ENCODE measurements around the gene DBT. TPM values are rescaled to one million over a fixed set of nuclear protein-coding genes. Genes with fewer than 3 reads are reported as not detected.
A peak's percentile ranks its signal among the peaks of the same experiment; 100 is the strongest.
"Not testable (repeated sequence)": the region's sequence is repeated elsewhere in the genome, so short reads cannot be mapped to it uniquely, and the experiment has no call there.

DBT gene
- total RNA-seq, 3 donors from 2014 or later = 9.7 to 11.5 (median 11.3) TPM

DNA sequence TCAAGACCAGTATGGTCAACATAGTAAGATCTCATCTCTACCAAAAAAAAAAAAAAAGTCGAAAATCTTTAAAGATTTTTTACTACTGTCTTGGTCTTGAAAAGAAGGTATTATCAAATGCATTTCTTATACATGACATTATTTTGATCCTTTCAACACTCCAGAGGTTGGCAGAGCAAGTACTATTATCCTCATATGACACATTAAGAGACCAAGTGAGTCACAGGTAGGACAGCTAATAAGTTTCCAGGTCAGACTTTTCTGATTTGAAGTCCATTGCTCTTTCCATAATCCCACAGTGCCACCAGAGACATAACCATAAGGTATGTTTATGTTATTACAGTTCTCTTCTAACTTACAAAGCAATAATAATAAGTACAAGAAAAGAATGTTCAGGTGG is 15.2 kb downstream of the DBT start:
- Mint-ChIP-seq H3K9me3 (no peaks in the 10 kb centered on the region), H3K27me3 (ENCODE audit: low read depth) (no peaks in the 10 kb centered on the region), H3K4me3 (no peak overlapping the region), H3K36me3 (ENCODE audit: insufficient read depth) (peaks cover 44% of the 10 kb centered on the region), H3K4me1 (ENCODE audit: low read depth) (peaks cover 2% of the 10 kb centered on the region)
- no peak for DNase-seq
- ATAC-seq = no peak

DNA sequence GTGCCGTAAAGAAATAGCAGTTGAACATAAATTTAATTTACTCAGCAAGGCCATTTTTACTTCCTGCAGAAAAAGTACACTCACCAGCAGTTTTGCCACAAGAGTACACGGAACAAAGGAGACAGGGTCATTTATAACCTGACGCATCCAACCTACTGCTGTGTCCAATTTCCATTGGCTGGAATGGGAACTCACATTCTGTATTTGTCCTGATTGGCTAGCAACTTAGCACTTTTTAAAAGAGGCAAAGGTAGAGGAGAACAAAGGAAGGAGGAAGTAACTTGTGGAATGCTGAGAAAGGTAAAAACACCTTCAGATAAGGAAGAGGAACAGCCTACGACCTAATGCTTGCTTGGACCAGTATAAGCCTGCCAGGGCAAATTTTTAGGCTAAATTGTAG is 16.1 kb downstream of the DBT start:
- H3K4me3 Mint-ChIP-seq; ATAC-seq; H3K9me3 Mint-ChIP-seq; DNase-seq; H3K4me1 Mint-ChIP-seq (ENCODE audit: low read depth); H3K27me3 Mint-ChIP-seq (ENCODE audit: low read depth): not testable (repeated sequence)
- H3K36me3 Mint-ChIP-seq (ENCODE audit: insufficient read depth) = peaks cover 38% of the 10 kb centered on the region

DNA sequence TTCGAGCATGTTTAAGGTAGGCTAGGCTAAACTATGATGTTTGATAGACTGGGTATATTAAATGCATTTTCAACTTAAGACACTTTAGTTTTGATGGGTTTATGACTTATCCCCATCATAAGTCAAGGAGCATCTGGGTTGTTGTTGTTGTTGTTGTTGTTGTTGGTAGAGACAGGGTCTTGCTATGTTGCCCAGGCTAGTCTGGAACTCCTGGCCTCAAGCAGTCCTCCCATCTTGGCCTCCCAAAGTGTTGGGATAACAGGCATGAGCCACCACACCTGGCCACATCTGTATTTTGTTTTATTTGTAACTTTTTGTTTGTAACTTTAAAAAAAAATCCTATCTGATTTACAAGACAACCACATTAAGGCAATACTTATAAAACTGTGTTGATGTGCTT is 17.5 kb downstream of the DBT start:
- Mint-ChIP-seq H3K27me3 (ENCODE audit: low read depth) (no peaks in the 10 kb centered on the region), H3K4me1 (ENCODE audit: low read depth) (no peaks in the 10 kb centered on the region), H3K4me3 (no peak overlapping the region), H3K9me3 (no peaks in the 10 kb centered on the region), H3K36me3 (ENCODE audit: insufficient read depth) (peaks cover 33% of the 10 kb centered on the region)
- ATAC-seq (no peak), DNase-seq (no peak)

DNA sequence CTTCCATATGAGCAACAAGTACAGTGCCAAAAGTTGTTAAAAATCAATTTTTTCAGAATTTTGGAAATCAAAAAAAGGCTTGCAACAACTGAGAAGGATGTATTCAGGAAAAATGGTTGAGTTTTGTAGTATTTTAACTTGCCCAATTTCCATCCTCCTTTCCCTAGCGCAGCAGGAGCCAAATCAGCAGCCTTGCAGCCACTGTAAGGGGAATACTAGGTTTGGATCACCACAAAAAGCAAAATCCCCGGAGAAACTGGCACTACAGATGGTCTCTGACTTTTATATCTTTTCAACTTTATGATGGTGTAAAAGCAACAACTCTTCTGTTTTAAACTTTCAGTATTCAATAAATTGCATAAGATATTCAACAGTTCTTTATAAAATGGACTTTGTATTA is 17.9 kb downstream of the DBT start:
- Mint-ChIP-seq H3K4me3 (no peak overlapping the region), H3K27me3 (ENCODE audit: low read depth) (no peaks in the 10 kb centered on the region), H3K9me3 (no peaks in the 10 kb centered on the region), H3K36me3 (ENCODE audit: insufficient read depth) (peaks cover 30% of the 10 kb centered on the region), H3K4me1 (ENCODE audit: low read depth) (no peaks in the 10 kb centered on the region)
- no peak for ATAC-seq
- DNase-seq = no peak

DNA sequence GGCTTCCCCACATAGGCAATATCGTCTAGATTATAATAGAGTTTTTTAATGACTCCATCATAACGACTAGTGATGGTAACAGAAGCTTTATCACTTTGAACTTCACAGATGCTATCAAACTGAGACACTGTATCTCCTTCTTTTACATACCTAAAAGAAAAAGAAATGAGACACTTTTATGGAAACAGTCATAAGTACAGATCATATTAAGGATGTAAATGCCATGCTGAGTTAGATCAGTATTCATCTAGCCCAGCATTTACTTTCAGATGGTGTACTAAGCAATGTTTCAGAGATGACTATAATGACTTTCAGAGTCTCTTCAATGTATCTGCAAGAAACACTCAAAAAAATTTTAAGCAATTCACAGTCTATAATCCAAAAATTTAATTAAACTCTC is 18.9 kb downstream of the DBT start:
- ATAC-seq (peak; percentile 67 to 72), DNase-seq (no peak)
- Mint-ChIP-seq H3K9me3 (no peaks in the 10 kb centered on the region), H3K4me3 (no peak overlapping the region), H3K4me1 (ENCODE audit: low read depth) (no peaks in the 10 kb centered on the region), H3K27me3 (ENCODE audit: low read depth) (no peaks in the 10 kb centered on the region), H3K36me3 (ENCODE audit: insufficient read depth) (peaks cover 24% of the 10 kb centered on the region)

DNA sequence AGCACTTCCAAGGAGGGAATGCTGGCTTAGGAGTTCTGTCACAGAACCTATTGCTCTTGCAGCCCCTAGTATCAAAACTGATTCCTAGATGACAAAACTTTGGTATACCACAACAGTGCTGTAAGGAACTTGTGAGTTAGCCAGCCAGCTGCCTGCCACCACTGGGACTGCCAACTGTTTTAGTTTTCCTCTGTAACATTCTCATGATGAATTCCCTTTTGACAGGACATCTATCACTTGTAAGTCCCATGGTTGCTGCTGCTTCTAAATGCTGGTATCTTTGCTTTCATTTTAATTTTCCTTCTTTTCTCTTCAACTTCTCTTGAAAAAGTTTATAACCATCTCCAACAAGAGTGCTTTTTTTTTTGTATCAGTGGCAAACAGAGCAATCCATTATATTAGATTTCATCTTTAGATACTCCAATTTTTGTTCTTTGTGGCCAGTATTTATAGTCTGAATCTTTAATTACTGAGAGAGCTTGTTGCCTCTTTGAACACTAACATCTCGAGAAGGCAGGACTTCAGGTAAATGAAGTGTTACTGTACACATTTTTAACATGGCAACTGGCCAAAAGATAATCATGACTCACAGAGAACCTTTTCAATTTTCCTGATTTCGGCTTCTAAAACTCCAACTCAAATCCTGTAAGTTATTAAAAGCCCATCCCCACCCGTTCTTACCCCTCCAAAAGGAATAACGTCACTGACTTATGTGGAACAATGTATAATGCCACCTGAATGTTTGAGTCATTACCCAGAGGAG is 19.8 kb downstream of the DBT start:
- ATAC-seq (no peak), DNase-seq (no peak)
- no peaks in the 10 kb centered on the region for H3K9me3 Mint-ChIP-seq
- no peaks in the 10 kb centered on the region for H3K27me3 Mint-ChIP-seq (ENCODE audit: low read depth)
- no peak overlapping the region for H3K4me3 Mint-ChIP-seq
- peaks cover 24% of the 10 kb centered on the region for H3K36me3 Mint-ChIP-seq (ENCODE audit: insufficient read depth)
- H3K4me1 Mint-ChIP-seq (ENCODE audit: low read depth) = no peaks in the 10 kb centered on the region

DNA sequence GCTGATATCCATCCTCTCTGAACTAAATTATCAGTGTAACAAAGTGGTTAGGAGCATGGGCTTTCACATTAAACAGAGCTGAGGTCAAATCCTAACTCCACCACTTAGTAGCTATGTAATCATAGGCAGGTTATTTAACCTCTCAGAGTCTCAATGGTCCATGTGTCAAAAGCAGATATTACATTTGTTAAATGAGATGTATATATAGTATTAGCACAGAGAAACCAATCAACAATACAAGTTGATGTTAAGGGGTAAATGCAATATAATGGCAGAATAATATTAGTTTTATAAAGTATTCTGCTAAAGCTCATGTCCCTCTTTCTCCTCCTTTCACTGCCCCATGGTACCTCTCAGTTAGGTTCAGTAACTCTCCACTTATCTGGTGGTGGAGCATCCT is 27.2 kb downstream of the DBT start:
- Mint-ChIP-seq H3K4me1 (ENCODE audit: low read depth) (peaks cover 10% of the 10 kb centered on the region), H3K36me3 (ENCODE audit: insufficient read depth) (peaks cover 18% of the 10 kb centered on the region), H3K4me3 (no peak overlapping the region), H3K9me3 (no peaks in the 10 kb centered on the region), H3K27me3 (ENCODE audit: low read depth) (no peaks in the 10 kb centered on the region)
- DNase-seq = no peak
- ATAC-seq = no peak

DNA sequence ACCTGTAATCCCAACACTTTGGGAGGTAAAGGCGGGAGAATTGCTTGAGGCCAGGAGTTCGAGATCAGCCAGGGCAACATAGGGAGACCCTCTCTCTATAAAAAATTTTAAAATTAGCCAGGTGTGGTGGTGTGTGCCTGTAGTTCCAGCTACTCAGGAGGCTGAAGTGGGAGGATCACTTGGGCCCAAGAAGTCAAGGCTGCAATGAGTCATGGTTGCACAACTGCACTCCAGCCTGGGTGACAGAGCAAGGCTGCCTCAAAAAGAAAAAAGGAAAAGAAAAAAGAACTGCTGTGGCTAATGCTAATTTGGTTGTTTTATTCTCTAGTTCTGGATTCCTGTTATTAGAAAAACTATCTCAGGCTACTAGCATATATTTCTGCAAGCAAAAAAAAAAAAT is 29.8 kb downstream of the DBT start:
- Mint-ChIP-seq H3K4me3 (no peak overlapping the region), H3K4me1 (ENCODE audit: low read depth) (peaks cover 10% of the 10 kb centered on the region), H3K36me3 (ENCODE audit: insufficient read depth) (peaks cover 27% of the 10 kb centered on the region), H3K27me3 (ENCODE audit: low read depth) (no peaks in the 10 kb centered on the region), H3K9me3 (no peaks in the 10 kb centered on the region)
- DNase-seq (no peak), ATAC-seq (no peak)

DNA sequence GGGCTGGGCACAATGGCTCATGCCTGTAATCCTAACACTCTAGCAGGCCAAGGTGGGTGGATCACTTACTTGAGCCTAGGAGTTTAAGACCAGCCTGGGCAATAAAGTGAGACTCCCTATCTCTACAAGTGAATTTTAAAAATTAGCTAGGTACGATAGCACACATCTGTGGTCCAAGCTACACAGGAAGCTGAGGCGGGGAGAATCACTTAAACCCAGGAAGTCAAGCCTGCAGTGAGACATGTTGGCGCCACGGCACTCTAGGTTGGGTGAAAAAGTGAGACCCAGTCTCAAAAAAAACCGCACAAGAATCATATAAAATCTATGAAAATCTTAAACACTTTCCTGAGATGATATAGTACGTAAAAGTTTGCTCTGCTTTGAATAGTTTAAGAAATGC is 30.2 kb downstream of the DBT start:
- Mint-ChIP-seq H3K9me3 (no peaks in the 10 kb centered on the region), H3K4me1 (ENCODE audit: low read depth) (peaks cover 10% of the 10 kb centered on the region), H3K4me3 (no peak overlapping the region), H3K36me3 (ENCODE audit: insufficient read depth) (peaks cover 27% of the 10 kb centered on the region), H3K27me3 (ENCODE audit: low read depth) (no peaks in the 10 kb centered on the region)
- ATAC-seq = no peak
- DNase-seq = no peak

DNA sequence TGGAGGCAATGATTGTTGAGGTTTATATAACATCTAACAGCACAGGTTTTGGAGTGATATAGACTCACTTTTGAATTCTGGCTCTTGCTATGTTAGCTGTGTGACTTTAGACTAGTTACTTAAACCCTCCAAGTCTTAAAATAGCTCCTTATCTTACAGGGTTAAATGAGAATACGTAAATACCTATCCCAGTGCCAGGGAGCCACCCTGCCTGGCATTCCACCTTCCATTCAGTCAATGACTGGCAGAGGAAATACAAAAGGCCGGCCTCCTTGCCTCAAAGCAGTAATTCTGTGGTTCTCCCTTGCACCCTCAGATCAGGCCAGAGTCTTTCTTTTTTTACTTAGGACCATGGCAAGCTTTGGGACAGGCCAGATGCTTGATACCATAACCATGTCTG is 31.8 kb downstream of the DBT start:
- ATAC-seq (no peak), DNase-seq (no peak)
- peaks cover 10% of the 10 kb centered on the region for H3K4me1 Mint-ChIP-seq (ENCODE audit: low read depth)
- H3K36me3 Mint-ChIP-seq (ENCODE audit: insufficient read depth) = peaks cover 32% of the 10 kb centered on the region
- H3K27me3 Mint-ChIP-seq (ENCODE audit: low read depth) = no peaks in the 10 kb centered on the region
- no peaks in the 10 kb centered on the region for H3K9me3 Mint-ChIP-seq
- H3K4me3 Mint-ChIP-seq = no peak overlapping the region

DNA sequence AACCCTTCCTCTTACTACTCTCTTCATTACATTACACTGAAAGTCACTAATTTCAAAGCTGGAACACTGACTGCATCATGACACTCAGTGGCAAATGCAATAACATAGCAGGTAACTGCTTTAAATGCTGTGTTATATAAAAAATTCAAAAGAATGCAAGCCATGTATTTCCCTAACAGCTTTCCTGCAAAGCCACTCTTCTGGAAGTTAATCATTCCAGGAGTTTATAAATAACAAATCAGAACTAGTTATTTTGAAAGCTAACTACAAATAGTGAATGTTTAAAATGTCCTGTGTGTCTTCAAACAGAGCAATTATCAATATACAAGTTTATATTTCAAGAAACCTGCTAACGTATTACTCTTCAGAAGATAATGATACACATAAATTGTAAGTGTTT is 34.5 kb downstream of the DBT start:
- no peak for ATAC-seq
- H3K36me3 Mint-ChIP-seq (ENCODE audit: insufficient read depth) = peaks cover 47% of the 10 kb centered on the region
- H3K4me1 Mint-ChIP-seq (ENCODE audit: low read depth) = peaks cover 7% of the 10 kb centered on the region

DNA sequence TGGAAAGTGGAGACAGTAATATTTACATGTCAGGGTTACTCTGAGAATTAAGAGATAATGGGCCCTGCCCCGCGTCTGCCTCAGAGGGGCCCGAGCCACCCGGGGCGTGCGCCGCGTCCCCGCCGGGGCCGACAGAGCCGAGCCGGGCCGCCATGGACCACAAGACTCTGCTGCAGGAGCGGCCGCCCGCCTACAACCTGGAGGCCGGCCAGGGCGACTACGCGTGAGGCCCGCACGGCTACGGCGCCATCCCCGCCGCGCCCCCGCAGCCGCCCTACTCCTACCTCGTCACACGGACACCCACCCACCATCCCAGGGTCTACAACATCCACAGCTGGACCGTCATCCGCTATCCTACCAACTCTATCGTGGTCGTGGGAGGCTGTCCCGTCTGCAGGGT is 36.5 kb downstream of the DBT start:
- H3K4me1 Mint-ChIP-seq (ENCODE audit: low read depth) = no peaks in the 10 kb centered on the region
- H3K36me3 Mint-ChIP-seq (ENCODE audit: insufficient read depth) = peaks cover 43% of the 10 kb centered on the region
- DNase-seq (no peak), ATAC-seq (no peak)
- no peak overlapping the region for H3K4me3 Mint-ChIP-seq
- no peaks in the 10 kb centered on the region for H3K9me3 Mint-ChIP-seq
- H3K27me3 Mint-ChIP-seq (ENCODE audit: low read depth) = no peaks in the 10 kb centered on the region

More for the DNA sequence above, 34.5 kb downstream of the DBT start:
- Mint-ChIP-seq H3K9me3 (no peaks in the 10 kb centered on the region), H3K27me3 (ENCODE audit: low read depth) (no peaks in the 10 kb centered on the region), H3K4me3 (no peak overlapping the region)
- no peak for DNase-seq

DNA sequence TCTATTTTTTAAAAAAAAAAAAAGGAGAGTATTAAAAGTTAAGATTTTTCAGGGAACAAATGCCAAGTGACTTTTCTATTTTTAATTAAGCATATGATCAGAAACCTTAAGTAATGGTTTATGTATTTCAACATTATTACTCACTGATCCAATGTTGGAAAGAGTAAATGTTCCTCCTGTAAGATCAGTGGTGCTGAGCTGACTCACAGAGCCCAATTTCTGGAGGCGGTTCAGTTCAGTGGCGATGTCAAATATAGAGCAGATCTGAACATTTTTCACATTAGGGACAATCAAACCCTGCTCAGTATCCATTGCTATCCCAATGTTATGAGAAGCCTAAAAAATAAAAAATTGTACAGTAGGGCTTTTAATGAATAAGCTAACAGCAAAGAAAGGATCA is 43.3 kb downstream of the DBT start:
- H3K27me3 Mint-ChIP-seq (ENCODE audit: low read depth) = no peaks in the 10 kb centered on the region
- ATAC-seq = no peak
- H3K4me1 Mint-ChIP-seq (ENCODE audit: low read depth) = no peaks in the 10 kb centered on the region
- no peak overlapping the region for H3K4me3 Mint-ChIP-seq
- no peak for DNase-seq
- peaks cover 58% of the 10 kb centered on the region for H3K36me3 Mint-ChIP-seq (ENCODE audit: insufficient read depth)
- H3K9me3 Mint-ChIP-seq = peaks cover 9% of the 10 kb centered on the region

DNA sequence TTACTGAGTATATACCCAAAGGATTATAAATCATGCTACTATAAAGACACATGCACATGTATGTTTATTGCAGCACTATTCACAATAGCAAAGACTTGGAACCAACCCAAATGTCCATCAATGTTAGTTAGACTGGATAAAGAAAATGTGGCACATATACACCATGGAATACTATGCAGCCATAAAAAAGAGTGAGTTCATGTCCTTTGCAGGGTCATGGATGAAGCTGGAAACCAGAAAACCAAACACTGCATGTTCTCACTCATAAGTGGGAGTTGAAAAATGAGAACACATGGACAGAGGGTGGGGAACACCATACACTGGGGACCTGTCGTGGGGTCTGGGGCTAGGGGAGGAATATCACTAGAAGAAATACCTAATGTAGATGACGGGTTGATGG is 44.0 kb downstream of the DBT start:
- not testable (repeated sequence) for ATAC-seq; H3K4me3 Mint-ChIP-seq; DNase-seq; H3K4me1 Mint-ChIP-seq (ENCODE audit: low read depth); H3K9me3 Mint-ChIP-seq; H3K27me3 Mint-ChIP-seq (ENCODE audit: low read depth)
- peaks cover 59% of the 10 kb centered on the region for H3K36me3 Mint-ChIP-seq (ENCODE audit: insufficient read depth)

DNA sequence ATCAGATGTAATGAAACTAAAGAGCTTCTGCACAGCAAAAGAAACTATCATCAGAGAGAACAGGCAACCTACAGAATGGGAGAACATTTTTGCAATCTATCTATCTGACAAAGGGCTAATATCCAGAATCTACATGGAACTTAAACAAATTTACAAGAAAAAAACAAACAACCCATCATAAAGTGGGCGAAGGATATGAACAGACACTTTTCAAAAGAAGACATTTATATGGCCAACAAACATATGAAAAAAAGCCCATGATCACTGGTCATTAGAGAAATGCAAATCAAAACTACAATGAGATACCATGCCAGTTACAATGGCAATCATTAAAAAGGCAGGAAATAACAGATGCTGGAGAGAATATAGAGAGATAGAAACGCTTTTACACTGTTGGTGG is 44.5 kb downstream of the DBT start:
- not testable (repeated sequence) for H3K4me1 Mint-ChIP-seq (ENCODE audit: low read depth); ATAC-seq; H3K4me3 Mint-ChIP-seq; DNase-seq; H3K27me3 Mint-ChIP-seq (ENCODE audit: low read depth); H3K9me3 Mint-ChIP-seq
- peaks cover 59% of the 10 kb centered on the region for H3K36me3 Mint-ChIP-seq (ENCODE audit: insufficient read depth)
